Measurements from ENCODE around the gene SGCE. TPM values are rescaled to one million over a fixed set of nuclear protein-coding genes. Genes with fewer than 3 reads are reported as not detected.
A peak's percentile ranks its signal among the peaks of the same experiment; 100 is the strongest.

The SGCE gene
- total RNA-seq, 1 experiment from 2014 or later = 19.0 TPM

DNA sequence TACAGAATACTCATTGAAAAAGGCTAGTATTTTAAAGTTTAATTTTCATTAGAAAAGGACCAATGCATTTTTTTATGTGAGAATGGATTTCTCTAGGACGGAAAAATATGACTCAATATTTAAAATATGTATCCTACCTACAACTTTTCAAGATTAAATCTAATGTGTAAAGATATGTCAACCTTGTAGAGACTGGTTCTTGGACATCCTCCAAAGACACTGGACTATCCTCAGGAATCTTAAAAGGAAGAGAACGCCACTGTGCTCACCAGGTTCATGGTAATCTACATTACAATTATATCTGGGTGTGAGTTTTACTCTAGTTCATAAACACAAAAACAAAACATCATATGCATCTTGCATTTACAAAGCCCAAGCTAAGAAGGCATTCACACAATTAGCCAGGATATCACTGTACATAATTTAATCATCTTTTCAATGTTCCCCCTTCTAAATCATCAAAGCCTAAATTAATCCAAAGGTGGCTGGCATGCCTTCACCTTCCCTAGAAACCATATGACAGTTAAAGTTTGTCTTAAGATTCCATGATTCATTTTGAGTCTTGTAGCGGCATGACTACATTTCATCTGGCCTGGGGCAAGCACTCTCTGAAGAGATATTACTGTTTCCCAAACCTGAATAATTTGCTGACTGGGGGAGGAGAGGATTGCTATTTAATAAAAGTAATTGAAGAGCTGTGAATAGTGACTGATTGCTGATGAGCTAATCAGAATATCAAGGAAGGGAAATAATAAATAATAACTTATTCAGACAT lies 12.0 kb downstream of the SGCE start (continued):
- TF ChIP-seq, protein P1, sequence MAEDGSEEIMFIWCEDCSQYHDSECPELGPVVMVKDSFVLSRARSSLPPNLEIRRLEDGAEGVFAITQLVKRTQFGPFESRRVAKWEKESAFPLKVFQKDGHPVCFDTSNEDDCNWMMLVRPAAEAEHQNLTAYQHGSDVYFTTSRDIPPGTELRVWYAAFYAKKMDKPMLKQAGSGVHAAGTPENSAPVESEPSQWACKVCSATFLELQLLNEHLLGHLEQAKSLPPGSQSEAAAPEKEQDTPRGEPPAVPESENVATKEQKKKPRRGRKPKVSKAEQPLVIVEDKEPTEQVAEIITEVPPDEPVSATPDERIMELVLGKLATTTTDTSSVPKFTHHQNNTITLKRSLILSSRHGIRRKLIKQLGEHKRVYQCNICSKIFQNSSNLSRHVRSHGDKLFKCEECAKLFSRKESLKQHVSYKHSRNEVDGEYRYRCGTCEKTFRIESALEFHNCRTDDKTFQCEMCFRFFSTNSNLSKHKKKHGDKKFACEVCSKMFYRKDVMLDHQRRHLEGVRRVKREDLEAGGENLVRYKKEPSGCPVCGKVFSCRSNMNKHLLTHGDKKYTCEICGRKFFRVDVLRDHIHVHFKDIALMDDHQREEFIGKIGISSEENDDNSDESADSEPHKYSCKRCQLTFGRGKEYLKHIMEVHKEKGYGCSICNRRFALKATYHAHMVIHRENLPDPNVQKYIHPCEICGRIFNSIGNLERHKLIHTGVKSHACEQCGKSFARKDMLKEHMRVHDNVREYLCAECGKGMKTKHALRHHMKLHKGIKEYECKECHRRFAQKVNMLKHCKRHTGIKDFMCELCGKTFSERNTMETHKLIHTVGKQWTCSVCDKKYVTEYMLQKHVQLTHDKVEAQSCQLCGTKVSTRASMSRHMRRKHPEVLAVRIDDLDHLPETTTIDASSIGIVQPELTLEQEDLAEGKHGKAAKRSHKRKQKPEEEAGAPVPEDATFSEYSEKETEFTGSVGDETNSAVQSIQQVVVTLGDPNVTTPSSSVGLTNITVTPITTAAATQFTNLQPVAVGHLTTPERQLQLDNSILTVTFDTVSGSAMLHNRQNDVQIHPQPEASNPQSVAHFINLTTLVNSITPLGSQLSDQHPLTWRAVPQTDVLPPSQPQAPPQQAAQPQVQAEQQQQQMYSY (CRISPR knock-in tag; IDR thresholded peaks at IDR 0.05) = no peak

DNA sequence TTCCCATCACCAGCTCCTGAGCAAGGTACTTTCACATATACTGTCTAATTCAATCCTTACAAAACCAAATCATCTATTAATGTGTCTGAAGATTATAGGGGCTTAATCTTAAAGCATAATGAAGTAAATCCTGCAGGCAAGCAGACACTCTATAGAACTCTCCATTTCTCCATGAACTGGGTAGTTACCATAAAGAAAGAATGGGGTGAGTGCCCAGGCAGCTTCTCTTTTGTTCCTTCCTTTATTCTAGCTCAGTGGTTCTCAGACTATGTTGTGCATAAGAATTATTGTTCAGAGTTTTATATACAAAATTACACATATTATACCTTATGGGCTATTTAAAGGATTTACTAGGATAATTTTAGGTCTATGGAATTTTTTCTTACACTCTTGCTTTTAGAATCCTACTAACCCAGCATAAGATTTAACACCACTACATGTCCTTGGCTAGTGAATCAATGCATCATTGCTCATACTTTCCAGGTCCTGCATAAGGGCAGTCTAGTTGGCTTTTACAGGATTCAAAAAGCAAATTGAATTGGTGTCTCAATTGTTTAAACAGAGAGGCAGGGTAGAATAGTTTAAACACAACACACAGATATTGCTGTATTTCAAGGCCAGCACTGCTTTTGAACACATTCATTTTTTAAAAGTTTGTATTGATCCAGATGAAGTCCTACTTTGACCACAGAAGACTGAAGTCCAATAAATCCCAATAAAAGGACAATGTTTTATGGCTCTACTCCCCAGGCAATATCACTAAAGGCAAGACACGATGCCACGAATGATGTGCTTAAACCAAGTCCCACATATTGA lies 12.9 kb downstream of the SGCE start:
- no peak for ATAC-seq
- POLR2A ChIA-PET = no interaction called here
- no peak overlapping the region for H3K4me3 Mint-ChIP-seq

DNA sequence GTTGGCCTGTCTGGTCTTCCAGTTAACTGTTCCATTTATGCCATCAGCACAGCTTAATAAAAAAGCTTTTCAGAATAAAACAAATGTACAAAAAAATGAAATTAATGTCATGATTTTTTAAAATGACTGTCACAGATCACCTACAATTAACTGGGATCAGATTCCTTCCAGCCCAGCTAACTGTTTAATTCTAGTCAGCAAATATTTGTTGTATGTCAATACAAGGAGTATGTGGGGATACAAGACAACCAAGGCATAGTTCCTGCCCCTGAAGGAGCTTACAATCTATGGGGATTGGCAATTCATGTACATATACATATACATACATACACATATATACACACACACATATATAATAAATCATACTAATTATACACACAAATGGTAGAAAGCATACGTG lies 16.5 kb downstream of the SGCE start:
- no peaks in the 10 kb centered on the region for H3K9me3 Mint-ChIP-seq
- no peak overlapping the region for H3K27ac Mint-ChIP-seq
- no peaks in the 10 kb centered on the region for H3K27me3 Mint-ChIP-seq (ENCODE audit: low read depth)
- DNase-seq (ENCODE audit: low spot score) (no peak), ATAC-seq (no peak)
- no peak overlapping the region for H3K4me3 Mint-ChIP-seq
- ChIA-PET CTCF (interaction anchor here (1.1 kb wide), 1 partner anchor 190 kb away, joined by 3 read pairs; no protein-coding TSS in a partner anchor), POLR2A (no interaction called here)
- H3K36me3 Mint-ChIP-seq = no peaks in the 10 kb centered on the region
- no peak for TF ChIP-seq TEAD1 (CRISPR knock-in tag; IDR thresholded peaks at IDR 0.05)
- TF ChIP-seq SP1 (CRISPR knock-in tag; conservative IDR thresholded peaks at IDR 0.05) = no peak
- TF ChIP-seq MXD4 (CRISPR knock-in tag; IDR thresholded peaks at IDR 0.05; ENCODE audit: borderline replicate concordance) = no peak
- TF ChIP-seq PRRX2 (CRISPR knock-in tag; IDR thresholded peaks at IDR 0.05) = no peak
- no peak for TF ChIP-seq ZNF396 (CRISPR knock-in tag; IDR thresholded peaks at IDR 0.05; ENCODE audit: borderline replicate concordance)
- no peak for TF ChIP-seq ZNF416 (CRISPR knock-in tag; IDR thresholded peaks at IDR 0.05)
- TF ChIP-seq, protein P2, sequence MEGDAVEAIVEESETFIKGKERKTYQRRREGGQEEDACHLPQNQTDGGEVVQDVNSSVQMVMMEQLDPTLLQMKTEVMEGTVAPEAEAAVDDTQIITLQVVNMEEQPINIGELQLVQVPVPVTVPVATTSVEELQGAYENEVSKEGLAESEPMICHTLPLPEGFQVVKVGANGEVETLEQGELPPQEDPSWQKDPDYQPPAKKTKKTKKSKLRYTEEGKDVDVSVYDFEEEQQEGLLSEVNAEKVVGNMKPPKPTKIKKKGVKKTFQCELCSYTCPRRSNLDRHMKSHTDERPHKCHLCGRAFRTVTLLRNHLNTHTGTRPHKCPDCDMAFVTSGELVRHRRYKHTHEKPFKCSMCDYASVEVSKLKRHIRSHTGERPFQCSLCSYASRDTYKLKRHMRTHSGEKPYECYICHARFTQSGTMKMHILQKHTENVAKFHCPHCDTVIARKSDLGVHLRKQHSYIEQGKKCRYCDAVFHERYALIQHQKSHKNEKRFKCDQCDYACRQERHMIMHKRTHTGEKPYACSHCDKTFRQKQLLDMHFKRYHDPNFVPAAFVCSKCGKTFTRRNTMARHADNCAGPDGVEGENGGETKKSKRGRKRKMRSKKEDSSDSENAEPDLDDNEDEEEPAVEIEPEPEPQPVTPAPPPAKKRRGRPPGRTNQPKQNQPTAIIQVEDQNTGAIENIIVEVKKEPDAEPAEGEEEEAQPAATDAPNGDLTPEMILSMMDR (IDR thresholded peaks at IDR 0.05) = no peak
- TF ChIP-seq CREB1 (CRISPR knock-in tag; IDR thresholded peaks at IDR 0.05) = no peak
- TF ChIP-seq NFATC4 (CRISPR knock-in tag; IDR thresholded peaks at IDR 0.05) = no peak
- TF ChIP-seq, protein P3, sequence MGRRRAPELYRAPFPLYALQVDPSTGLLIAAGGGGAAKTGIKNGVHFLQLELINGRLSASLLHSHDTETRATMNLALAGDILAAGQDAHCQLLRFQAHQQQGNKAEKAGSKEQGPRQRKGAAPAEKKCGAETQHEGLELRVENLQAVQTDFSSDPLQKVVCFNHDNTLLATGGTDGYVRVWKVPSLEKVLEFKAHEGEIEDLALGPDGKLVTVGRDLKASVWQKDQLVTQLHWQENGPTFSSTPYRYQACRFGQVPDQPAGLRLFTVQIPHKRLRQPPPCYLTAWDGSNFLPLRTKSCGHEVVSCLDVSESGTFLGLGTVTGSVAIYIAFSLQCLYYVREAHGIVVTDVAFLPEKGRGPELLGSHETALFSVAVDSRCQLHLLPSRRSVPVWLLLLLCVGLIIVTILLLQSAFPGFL (CRISPR knock-in tag; IDR thresholded peaks at IDR 0.05; ENCODE audit: borderline replicate concordance) = no peak
- peaks cover 43% of the 10 kb centered on the region for H3K4me1 Mint-ChIP-seq

More for the DNA sequence above, 12.9 kb downstream of the SGCE start:
- no peak for DNase-seq (ENCODE audit: low spot score)
- no peaks in the 10 kb centered on the region for H3K27me3 Mint-ChIP-seq (ENCODE audit: low read depth)
- H3K27ac Mint-ChIP-seq = no peak overlapping the region
- TF ChIP-seq ZNF263 (CRISPR knock-in tag; IDR thresholded peaks at IDR 0.05; ENCODE audit: low read depth) (no peak), GABPB1 (CRISPR knock-in tag; IDR thresholded peaks at IDR 0.05) (peak; percentile 58; the same call in 1 of the 2 replicates)
- TF ChIP-seq, protein P4, sequence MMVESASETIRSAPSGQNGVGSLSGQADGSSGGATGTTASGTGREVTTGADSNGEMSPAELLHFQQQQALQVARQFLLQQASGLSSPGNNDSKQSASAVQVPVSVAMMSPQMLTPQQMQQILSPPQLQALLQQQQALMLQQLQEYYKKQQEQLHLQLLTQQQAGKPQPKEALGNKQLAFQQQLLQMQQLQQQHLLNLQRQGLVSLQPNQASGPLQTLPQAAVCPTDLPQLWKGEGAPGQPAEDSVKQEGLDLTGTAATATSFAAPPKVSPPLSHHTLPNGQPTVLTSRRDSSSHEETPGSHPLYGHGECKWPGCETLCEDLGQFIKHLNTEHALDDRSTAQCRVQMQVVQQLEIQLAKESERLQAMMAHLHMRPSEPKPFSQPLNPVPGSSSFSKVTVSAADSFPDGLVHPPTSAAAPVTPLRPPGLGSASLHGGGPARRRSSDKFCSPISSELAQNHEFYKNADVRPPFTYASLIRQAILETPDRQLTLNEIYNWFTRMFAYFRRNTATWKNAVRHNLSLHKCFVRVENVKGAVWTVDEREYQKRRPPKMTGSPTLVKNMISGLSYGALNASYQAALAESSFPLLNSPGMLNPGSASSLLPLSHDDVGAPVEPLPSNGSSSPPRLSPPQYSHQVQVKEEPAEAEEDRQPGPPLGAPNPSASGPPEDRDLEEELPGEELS (CRISPR knock-in tag; IDR thresholded peaks at IDR 0.05) = no peak
- H3K36me3 Mint-ChIP-seq = no peaks in the 10 kb centered on the region
- no peaks in the 10 kb centered on the region for H3K9me3 Mint-ChIP-seq
- peaks cover 56% of the 10 kb centered on the region for H3K4me1 Mint-ChIP-seq
- CTCF ChIA-PET = no interaction called here

All from WTC11 (cell line).